GM23338 (cell line): ENCODE data around the gene ARL6IP5. TPM values are rescaled to one million over a fixed set of nuclear protein-coding genes. Genes with fewer than 3 reads are reported as not detected.

Experiments
- ATAC-seq: fragments of 200-7000 bp; cut with Tn5 transposase; 3 replicates; pipeline ENCODE4 v1.9.1; 2020
- DNase-seq: peaks from one replicate; pipeline ENCODE4 v3.0.0-alpha.2; 2015; ENCODE audit warnings: low spot score
- H2AFZ ChIP-seq: fragments of 200-600 bp; sonication (generic); 2 replicates; pipeline ENCODE4 v1.8.0; 2016; ENCODE audit warnings: antibody characterized with exemption, mild to moderate bottlenecking, moderate library complexity
- H3F3A ChIP-seq: fragments of 200-600 bp; sonication (generic); replicated peaks from 2 replicates; pipeline ENCODE4 v1.8.0; 2017; ENCODE audit warnings: antibody characterized with exemption, mixed run types, low read depth
- H3K27ac ChIP-seq: fragments of 200-600 bp; sonication (generic); 2 replicates; pipeline ENCODE4 v1.6.1; 2016; ENCODE audit warnings: low read depth
- H3K27me3 ChIP-seq: fragments of 200-600 bp; sonication (generic); 2 replicates; pipeline ENCODE4 v1.8.0; 2016; ENCODE audit warnings: mild to moderate bottlenecking, mixed run types, moderate library complexity; ENCODE audit not compliant: insufficient read depth
- H3K36me3 ChIP-seq: fragments of 200-600 bp; sonication (generic); 2 replicates; pipeline ENCODE4 v1.8.0; 2016; ENCODE audit warnings: mild to moderate bottlenecking; ENCODE audit not compliant: insufficient read depth
- H3K4me1 ChIP-seq: fragments of 200-600 bp; sonication (generic); 2 replicates; pipeline ENCODE4 v1.8.0; 2016; ENCODE audit warnings: mild to moderate bottlenecking, moderate library complexity; ENCODE audit not compliant: insufficient read depth
- H3K4me2 ChIP-seq: fragments of 200-600 bp; sonication (generic); 2 replicates; pipeline ENCODE4 v1.7.1; 2017; ENCODE audit warnings: mixed run types
- H3K4me3 ChIP-seq: fragments of 200-600 bp; sonication (generic); 2 replicates; pipeline ENCODE4 v1.6.1; 2016; ENCODE audit warnings: mixed run types
- H3K79me2 ChIP-seq: fragments of 200-600 bp; sonication (generic); replicated peaks from 2 replicates; pipeline ENCODE4 v1.8.0; 2017; ENCODE audit warnings: mild to moderate bottlenecking; ENCODE audit not compliant: insufficient read depth
- H3K9me2 ChIP-seq: fragments of 200-600 bp; sonication (generic); 2 replicates; pipeline ENCODE4 v1.8.0; 2017; ENCODE audit not compliant: insufficient read depth
- H4K20me1 ChIP-seq: fragments of 200-600 bp; sonication (generic); replicated peaks from 2 replicates; pipeline ENCODE4 v1.8.0; 2017; ENCODE audit warnings: mild to moderate bottlenecking; ENCODE audit not compliant: insufficient read depth
- H3K27ac Mint-ChIP-seq: 2 replicates; pipeline ENCODE4 v1.8.0; 2020; ENCODE audit warnings: inconsistent platforms, mild to moderate bottlenecking, moderate library complexity, mixed read lengths
- H3K27me3 Mint-ChIP-seq: 3 replicates; pipeline ENCODE4 v1.8.0; 2022; ENCODE audit warnings: low read depth, mild to moderate bottlenecking, moderate library complexity, mixed read lengths, inconsistent platforms; ENCODE audit not compliant: insufficient read depth, poor library complexity
- H3K36me3 Mint-ChIP-seq: 3 replicates; pipeline ENCODE4 v1.8.0; 2021; ENCODE audit warnings: low read depth, mild to moderate bottlenecking, inconsistent platforms, moderate library complexity, mixed read lengths
- H3K4me1 Mint-ChIP-seq: 3 replicates; pipeline ENCODE4 v1.8.0; 2020; ENCODE audit warnings: mild to moderate bottlenecking, inconsistent platforms, mixed read lengths
- H3K4me3 Mint-ChIP-seq: 3 replicates; pipeline ENCODE4 v1.8.0; 2021; ENCODE audit warnings: moderate library complexity, mild to moderate bottlenecking, inconsistent platforms, mixed read lengths
- H3K9me3 Mint-ChIP-seq: 3 replicates; pipeline ENCODE4 v1.8.0; 2020; ENCODE audit warnings: moderate library complexity, mild to moderate bottlenecking, inconsistent platforms, mixed read lengths
- CREB1 ChIP-seq: fragments of 250-450 bp; sonication (Bioruptor Pico); IDR thresholded peaks from 2 replicates; pipeline ENCODE4 v1.5.0; 2020; ENCODE audit warnings: low read depth, mild to moderate bottlenecking, moderate library complexity
- CTCF ChIP-seq, 2 experiments: fragments of 200-600 bp in 1 of 2; sonication (generic) in 1 of 2; conservative IDR thresholded peaks; 2 replicates each; pipeline versions ENCODE4 v1.5.1 to v1.6.1; 2016 to 2017; ENCODE audit warnings: antibody characterized with exemption in 2 of 2, low read depth in 2 of 2, mild to moderate bottlenecking in 2 of 2, moderate library complexity in 1 of 2
- JUNB ChIP-seq: IDR thresholded peaks from one replicate; pipeline ENCODE4 v1.6.1; 2016; ENCODE audit warnings: antibody characterized with exemption; ENCODE audit not compliant: unreplicated experiment
- STAT1 ChIP-seq: IDR thresholded peaks from one replicate; pipeline ENCODE4 v1.6.1; 2016; ENCODE audit warnings: antibody characterized with exemption; ENCODE audit not compliant: unreplicated experiment
- ZNF462 ChIP-seq: fragments of 250-450 bp; sonication (Bioruptor Pico); IDR thresholded peaks from 2 replicates; pipeline ENCODE4 v1.5.0; 2020; ENCODE audit warnings: mild to moderate bottlenecking, moderate library complexity
- polyA plus RNA-seq: library from polyadenylated mRNA; unstranded; fragments of >200 nt; fragmentation: Nextera tagmentation; extraction: Ambion mirVana; gene quantifications from 2 replicates; pipeline ENCODE4 v1.2.1, GENCODE V29; 2016
- total RNA-seq: library from RNA; depleted of rRNA; stranded (reverse); fragments of >200 nt; shearing (Covaris generic); gene quantifications from 2 replicates; pipeline ENCODE4 v1.2.3, GENCODE V29; 2014

The ARL6IP5 gene
- total and polyA plus RNA-seq, 2 experiments from 2014 or later: 28.8 to 39.8 TPM

- Histone ChIP-seq H3K27me3 (no peaks in the 10 kb centered on the region), H3K27ac (no peak overlapping the region), H3K9me2 (no peaks in the 10 kb centered on the region), H3F3A (no peaks in the 10 kb centered on the region), H4K20me1 (no peaks in the 10 kb centered on the region), H3K36me3 (no peaks in the 10 kb centered on the region), H3K4me3 (no peak overlapping the region), H3K4me1 (peaks cover 3% of the 10 kb centered on the region; the same call in 1 of the 2 replicates), H3K4me2 (no peak overlapping the region), H3K79me2 (no peaks in the 10 kb centered on the region), H2AFZ (no peak overlapping the region)
- no peaks in the 10 kb centered on the region for H3K36me3 Mint-ChIP-seq
- H3K9me3 Mint-ChIP-seq: no peaks in the 10 kb centered on the region
- DNase-seq (no peak), ATAC-seq (no peak)
- TF ChIP-seq JUNB (no peak), CREB1 (no peak), ZNF462 (CRISPR knock-in tag) (no peak), STAT1 (no peak), CTCF (conservative IDR thresholded peaks at IDR 0.05; ENCODE audit: low read depth in 2 of 2) (no peak)
- peaks cover 5% of the 10 kb centered on the region for H3K27me3 Mint-ChIP-seq
- H3K4me1 Mint-ChIP-seq: peaks cover 5% of the 10 kb centered on the region; the same call in 1 of the 3 replicates
- no peak overlapping the region for H3K27ac Mint-ChIP-seq
- H3K4me3 Mint-ChIP-seq: no peak overlapping the region
Observed at GRCh38 chr3:69126216-69126615, 41.5 kb downstream of the ARL6IP5 start.
